Loucy (cell line): ENCODE data around the gene CHCHD10.

Source experiments
- EZH2phosphoT487 ChIP-seq: fragments of 200-600 bp; IDR thresholded peaks from 2 replicates; pipeline ENCODE4 v1.6.1; 2018; ENCODE audit warnings: antibody characterized with exemption, mild to moderate bottlenecking, moderate library complexity, borderline replicate concordance
- TF ChIP-seq, protein P1 (sequence below): fragments of 200-600 bp; sonication (generic); conservative IDR thresholded peaks from 2 replicates; pipeline ENCODE4 v1.5.1; 2014; ENCODE audit warnings: mild to moderate bottlenecking, antibody characterized with exemption, low read length

DNA sequence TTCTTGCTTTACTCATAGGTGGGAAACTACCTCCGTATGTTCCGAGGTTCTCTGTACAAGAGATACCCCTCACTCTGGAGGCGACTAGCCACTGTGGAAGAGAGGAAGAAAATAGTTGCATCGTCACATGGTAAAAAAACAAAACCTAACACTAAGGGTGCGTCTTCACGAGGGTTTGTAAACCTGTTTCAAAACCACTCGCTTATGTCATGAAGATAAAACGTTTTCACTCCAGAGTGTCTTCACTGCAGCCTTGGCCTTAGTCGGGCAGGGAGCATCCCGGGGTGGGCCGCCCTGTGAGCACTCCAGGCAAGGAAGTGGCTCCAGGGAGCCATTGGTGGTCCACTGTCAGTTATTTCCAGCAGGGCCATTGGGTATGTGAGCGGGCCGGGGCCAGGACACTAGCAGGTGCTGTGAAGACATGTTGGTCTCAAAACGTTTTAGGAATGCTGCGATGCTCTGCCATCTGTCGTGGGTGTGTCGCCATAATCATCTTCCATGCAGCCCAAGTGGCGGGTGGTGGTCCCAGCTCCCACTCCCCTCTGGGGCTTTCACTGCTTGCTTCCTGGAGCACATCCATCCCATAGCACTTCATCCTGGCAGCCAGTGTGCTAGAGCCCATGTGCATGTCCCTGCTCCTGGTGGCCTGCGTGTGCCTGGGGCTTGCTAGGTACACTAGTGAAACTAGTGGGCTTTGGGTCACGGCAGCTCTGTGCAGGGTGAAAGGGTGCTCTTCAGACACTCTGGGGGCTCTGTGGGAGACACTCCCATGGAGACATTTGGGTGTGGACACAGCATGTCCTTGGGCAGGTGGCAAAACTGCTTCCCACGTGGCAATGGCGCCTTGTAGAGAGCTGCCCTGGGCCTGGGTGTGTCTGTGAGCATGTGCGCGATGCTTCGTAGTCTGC, 24.2 kb upstream of the CHCHD10 start:
- TF ChIP-seq, protein P1, sequence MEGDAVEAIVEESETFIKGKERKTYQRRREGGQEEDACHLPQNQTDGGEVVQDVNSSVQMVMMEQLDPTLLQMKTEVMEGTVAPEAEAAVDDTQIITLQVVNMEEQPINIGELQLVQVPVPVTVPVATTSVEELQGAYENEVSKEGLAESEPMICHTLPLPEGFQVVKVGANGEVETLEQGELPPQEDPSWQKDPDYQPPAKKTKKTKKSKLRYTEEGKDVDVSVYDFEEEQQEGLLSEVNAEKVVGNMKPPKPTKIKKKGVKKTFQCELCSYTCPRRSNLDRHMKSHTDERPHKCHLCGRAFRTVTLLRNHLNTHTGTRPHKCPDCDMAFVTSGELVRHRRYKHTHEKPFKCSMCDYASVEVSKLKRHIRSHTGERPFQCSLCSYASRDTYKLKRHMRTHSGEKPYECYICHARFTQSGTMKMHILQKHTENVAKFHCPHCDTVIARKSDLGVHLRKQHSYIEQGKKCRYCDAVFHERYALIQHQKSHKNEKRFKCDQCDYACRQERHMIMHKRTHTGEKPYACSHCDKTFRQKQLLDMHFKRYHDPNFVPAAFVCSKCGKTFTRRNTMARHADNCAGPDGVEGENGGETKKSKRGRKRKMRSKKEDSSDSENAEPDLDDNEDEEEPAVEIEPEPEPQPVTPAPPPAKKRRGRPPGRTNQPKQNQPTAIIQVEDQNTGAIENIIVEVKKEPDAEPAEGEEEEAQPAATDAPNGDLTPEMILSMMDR = no peak
- TF ChIP-seq EZH2phosphoT487 = no peak
